Fibroblast of gingiva (primary cell): ENCODE measurements around the gene ILF3.
"Not testable (repeated sequence)": the region's sequence is repeated elsewhere in the genome, so short reads cannot be mapped to it uniquely, and the experiment has no call there.

Experiments used
- DNase-seq: peaks from one replicate; pipeline ENCODE4 v3.0.0-alpha.2; 2011; ENCODE audit warnings: low read depth

Gene ILF3

GRCh38 chr19:10642473-10643171 lies 11.5 kb upstream of the ILF3 start:
- DNase-seq, result no peak

GRCh38 chr19:10643172-10643967 lies 10.8 kb upstream of the ILF3 start:
- no peak for DNase-seq

- DNase-seq, result no peak
These were observed 10.2 kb upstream of the ILF3 start for GRCh38 chr19:10643968-10644259.

GRCh38 chr19:10644260-10645007 lies 9.7 kb upstream of the ILF3 start:
- peak; percentile 63 for DNase-seq

GRCh38 chr19:10646456-10647159 lies 7.5 kb upstream of the ILF3 start:
- DNase-seq, result no peak

- no peak for DNase-seq
These were observed 5.8 kb upstream of the ILF3 start for GRCh38 chr19:10648360-10648759.

- DNase-seq, result no peak
These were observed 2.3 kb upstream of the ILF3 start for GRCh38 chr19:10651851-10652250.

GRCh38 chr19:10653482-10653731 lies 739 bp upstream of the ILF3 start:
- DNase-seq, result no peak

GRCh38 chr19:10654610-10655456 lies 687 bp downstream of the ILF3 start:
- no peak for DNase-seq

- DNase-seq, result no peak
These were observed 1.5 kb downstream of the ILF3 start for GRCh38 chr19:10655457-10656312.

- DNase-seq, result no peak
These were observed 6.2 kb downstream of the ILF3 start for GRCh38 chr19:10660346-10660745.

GRCh38 chr19:10661946-10662345 lies 7.8 kb downstream of the ILF3 start:
- DNase-seq, result no peak

- peak; percentile 16 for DNase-seq
These were observed 8.5 kb downstream of the ILF3 start for GRCh38 chr19:10662384-10663251.

- DNase-seq, result not testable (repeated sequence)
These were observed 9.1 kb downstream of the ILF3 start for GRCh38 chr19:10663252-10663563.

- DNase-seq, result no peak
These were observed 13.7 kb downstream of the ILF3 start for GRCh38 chr19:10667867-10668266.

GRCh38 chr19:10669246-10669645 lies 15.1 kb downstream of the ILF3 start:
- DNase-seq, result no peak

GRCh38 chr19:10670182-10670581 lies 16.0 kb downstream of the ILF3 start:
- DNase-seq, result peak; percentile 58

- no peak for DNase-seq
These were observed 17.0 kb downstream of the ILF3 start for GRCh38 chr19:10670876-10671804.

- DNase-seq, result not testable (repeated sequence)
These were observed 17.8 kb downstream of the ILF3 start for GRCh38 chr19:10671922-10672321.
